Activated naive CD4-positive, alpha-beta T cell treated with anti-CD3 and anti-CD28 coated beads for 36 hours (primary cell): ENCODE results near the gene GALNT17. TPM values are rescaled to one million over a fixed set of nuclear protein-coding genes. Genes with fewer than 3 reads are reported as not detected.

ENCODE experiments used
- CTCF ChIA-PET: fragments of 350-600 bp; sonication (Branson Sonifier 250); formaldehyde crosslinking; loops from one replicate; lab custom pipeline; 2021; ENCODE audit warnings: antibody characterized with exemption; lab: Charles Lee
- DNase-seq: peaks from one replicate; pipeline ENCODE4 v3.0.0-alpha.2; 2020
- H3K27ac Mint-ChIP-seq: one replicate; pipeline ENCODE4 v1.8.0; 2021; ENCODE audit warnings: mild to moderate bottlenecking, mixed read lengths
- H3K27me3 Mint-ChIP-seq: one replicate; pipeline ENCODE4 v1.8.0; 2021; ENCODE audit warnings: low read depth, mixed read lengths
- H3K36me3 Mint-ChIP-seq: one replicate; pipeline ENCODE4 v1.8.0; 2021; ENCODE audit warnings: low read depth, mixed read lengths
- H3K4me1 Mint-ChIP-seq: one replicate; pipeline ENCODE4 v1.8.0; 2021; ENCODE audit warnings: low read depth, mixed read lengths
- H3K4me3 Mint-ChIP-seq: one replicate; pipeline ENCODE4 v1.8.0; 2021; ENCODE audit warnings: mild to moderate bottlenecking, moderate library complexity, mixed read lengths
- H3K9me3 Mint-ChIP-seq: one replicate; pipeline ENCODE4 v1.8.0; 2021; ENCODE audit warnings: mixed read lengths
- intact Hi-C: fragments of 100-400 bp; cut with micrococcal nuclease; formaldehyde crosslinking; loops from one replicate; pipeline ENCODE4 v1.15.1; 2023
- total RNA-seq, 2 experiments: library from RNA; stranded (reverse); gene quantifications; one replicate each; pipeline ENCODE4 v1.2.3, GENCODE V29; 2021

The GALNT17 gene
- total RNA-seq, 2 experiments from 2014 or later: not detected

DNA sequence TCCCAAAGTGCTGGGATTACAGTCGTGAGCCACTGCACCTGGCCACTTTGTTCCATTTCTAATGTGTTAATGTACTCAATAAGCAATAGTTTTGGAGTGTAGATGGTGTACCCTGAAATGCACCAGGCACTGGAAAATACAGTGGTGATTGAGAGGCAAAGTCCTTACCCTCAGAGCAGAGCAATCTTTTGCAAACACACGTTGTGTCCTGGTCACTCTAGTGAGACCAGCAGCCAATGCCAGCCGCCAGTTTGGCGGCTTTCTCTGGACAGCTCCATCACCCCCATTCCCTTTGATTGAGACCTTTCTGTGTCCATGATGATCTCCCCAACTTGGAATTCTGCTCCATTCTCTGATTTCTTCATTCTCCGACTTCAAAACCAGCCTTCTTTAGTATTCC is 231.3 kb downstream of the GALNT17 start:
- H3K27ac Mint-ChIP-seq: no peak overlapping the region
- no peak for DNase-seq
- no peaks in the 10 kb centered on the region for H3K27me3 Mint-ChIP-seq
- CTCF ChIA-PET: interaction anchor here (0.6 kb wide), 1 partner anchor 245 kb away, joined by 3 read pairs; no protein-coding TSS in a partner anchor
- H3K36me3 Mint-ChIP-seq: no peaks in the 10 kb centered on the region
- intact Hi-C loops: no loop called here
- peaks cover 16% of the 10 kb centered on the region for H3K9me3 Mint-ChIP-seq
- no peak overlapping the region for H3K4me3 Mint-ChIP-seq
- no peaks in the 10 kb centered on the region for H3K4me1 Mint-ChIP-seq

DNA sequence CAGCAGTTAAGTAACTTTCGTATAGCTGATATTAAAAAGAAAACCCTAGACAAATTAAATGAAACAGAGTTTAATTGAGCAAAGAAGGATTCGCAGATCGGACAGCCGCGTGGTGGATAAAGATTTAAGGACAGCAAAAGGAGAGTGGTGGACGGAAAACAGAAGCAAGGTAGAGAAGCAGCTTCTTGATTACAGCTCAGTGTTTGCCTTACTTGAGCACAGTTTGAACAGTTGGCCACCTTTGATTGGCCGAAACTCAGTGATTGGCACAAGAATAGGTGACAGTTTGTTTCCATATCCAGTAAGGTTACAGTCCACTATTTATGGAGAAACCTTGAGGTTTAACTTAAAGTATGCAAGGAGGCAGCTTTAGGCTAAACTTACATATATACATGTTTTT is 231.7 kb downstream of the GALNT17 start:
- H3K27me3 Mint-ChIP-seq: no peaks in the 10 kb centered on the region
- H3K4me3 Mint-ChIP-seq: no peak overlapping the region
- H3K4me1 Mint-ChIP-seq: no peaks in the 10 kb centered on the region
- DNase-seq: no peak
- peaks cover 16% of the 10 kb centered on the region for H3K9me3 Mint-ChIP-seq
- H3K36me3 Mint-ChIP-seq: no peaks in the 10 kb centered on the region
- intact Hi-C loops: no loop called here
- H3K27ac Mint-ChIP-seq: no peak overlapping the region
- CTCF ChIA-PET: interaction anchor here (0.6 kb wide), 1 partner anchor 245 kb away, joined by 3 read pairs; no protein-coding TSS in a partner anchor

DNA sequence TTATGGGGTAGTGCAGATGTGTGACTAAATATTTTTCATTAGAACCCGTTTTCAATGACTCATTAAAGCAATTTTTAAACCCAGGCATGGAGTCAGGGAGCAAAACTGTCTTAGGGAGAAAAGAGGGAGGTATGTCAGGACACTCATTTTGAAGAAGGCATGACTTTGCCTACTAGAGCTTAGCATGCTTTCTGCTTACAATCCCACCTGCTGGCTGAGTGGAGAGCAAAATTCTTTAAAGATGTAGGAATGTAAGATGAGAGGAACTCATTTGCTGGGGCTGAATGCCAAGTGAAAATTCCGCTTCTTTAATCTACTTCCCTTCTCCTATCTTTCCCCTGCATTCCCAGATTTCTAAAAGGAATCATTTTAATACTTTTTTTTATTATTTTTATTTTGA is 232.6 kb downstream of the GALNT17 start:
- no peak overlapping the region for H3K27ac Mint-ChIP-seq
- peaks cover 13% of the 10 kb centered on the region for H3K9me3 Mint-ChIP-seq

DNA sequence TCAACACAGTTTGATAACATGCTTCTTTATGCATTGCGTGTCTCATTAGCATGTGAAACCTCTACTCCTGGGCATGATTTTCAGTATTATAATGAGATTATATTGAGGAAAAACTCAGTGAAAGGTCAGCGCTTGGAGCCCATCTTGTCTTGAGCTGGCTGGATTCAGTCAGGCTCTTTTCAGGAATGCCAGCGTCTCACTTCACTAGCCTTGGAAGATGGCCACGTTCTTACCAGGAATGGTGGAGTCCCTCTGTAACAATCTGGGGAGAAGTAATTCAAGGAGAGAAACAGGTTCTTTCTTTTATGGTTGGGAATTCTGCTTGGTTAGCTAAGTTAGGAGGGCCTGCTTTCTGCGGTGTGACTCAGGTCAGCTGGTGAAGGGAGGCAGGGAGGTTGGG is 241.0 kb downstream of the GALNT17 start:
- no peaks in the 10 kb centered on the region for H3K27me3 Mint-ChIP-seq
- H3K4me3 Mint-ChIP-seq: no peak overlapping the region
- no peaks in the 10 kb centered on the region for H3K4me1 Mint-ChIP-seq
- peaks cover 27% of the 10 kb centered on the region for H3K9me3 Mint-ChIP-seq
- no peak overlapping the region for H3K27ac Mint-ChIP-seq
- no peak for DNase-seq
- CTCF ChIA-PET: interaction anchor here (1.2 kb wide), 1 partner anchor 379 kb away, joined by 3 read pairs; no protein-coding TSS in a partner anchor
- intact Hi-C loops: no loop called here
- H3K36me3 Mint-ChIP-seq: peaks cover 2% of the 10 kb centered on the region

More for the DNA sequence above, 232.6 kb downstream of the GALNT17 start:
- Mint-ChIP-seq H3K27me3 (no peaks in the 10 kb centered on the region), H3K4me1 (no peaks in the 10 kb centered on the region), H3K4me3 (no peak overlapping the region), H3K36me3 (no peaks in the 10 kb centered on the region)
- DNase-seq: no peak
- intact Hi-C loops: no loop called here
- CTCF ChIA-PET: no interaction called here

DNA sequence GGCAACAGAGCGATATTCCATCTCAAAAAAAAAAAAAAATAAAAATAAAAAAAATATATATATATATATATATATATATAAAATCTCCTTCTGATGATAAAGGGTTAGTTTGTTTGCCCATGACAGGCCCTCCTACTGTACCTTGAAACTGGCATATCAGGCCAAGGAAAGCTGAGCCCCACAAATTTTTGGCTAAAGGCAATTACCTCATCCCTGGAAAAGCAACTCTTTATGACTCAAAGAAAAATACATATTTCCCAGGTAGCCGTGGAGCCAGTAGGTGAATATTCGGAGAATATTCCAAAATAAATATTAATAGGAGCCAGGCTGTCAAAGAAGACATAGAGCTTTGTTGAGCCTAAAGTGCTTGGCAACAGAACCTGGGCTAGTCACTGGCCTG is 245.1 kb downstream of the GALNT17 start:
- H3K27ac Mint-ChIP-seq: no peak overlapping the region
- no peak overlapping the region for H3K4me3 Mint-ChIP-seq
- no peaks in the 10 kb centered on the region for H3K4me1 Mint-ChIP-seq
- intact Hi-C loops: no loop called here
- H3K36me3 Mint-ChIP-seq: peaks cover 5% of the 10 kb centered on the region
- H3K9me3 Mint-ChIP-seq: peaks cover 47% of the 10 kb centered on the region
- no peaks in the 10 kb centered on the region for H3K27me3 Mint-ChIP-seq
- CTCF ChIA-PET: no interaction called here
- DNase-seq: no peak

DNA sequence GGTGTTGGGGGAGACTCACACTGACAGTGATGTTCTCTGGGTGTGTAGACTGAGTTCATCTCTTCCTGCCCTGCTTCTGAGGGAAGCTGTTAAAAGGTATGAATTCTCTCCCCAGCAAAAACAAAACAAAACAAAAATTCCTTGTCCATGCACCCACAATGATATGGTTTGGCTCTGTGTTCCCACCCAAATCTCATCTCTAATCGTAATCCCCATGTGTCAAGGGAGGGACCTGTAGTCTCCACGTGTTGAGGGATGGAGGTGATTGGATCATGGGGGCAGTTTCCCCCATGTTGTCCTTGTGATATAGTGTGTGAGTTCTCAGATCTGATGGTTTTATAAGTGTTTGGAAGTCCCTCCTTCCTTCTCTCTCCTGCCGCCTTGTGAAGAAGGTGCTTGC is 245.5 kb downstream of the GALNT17 start:
- no peaks in the 10 kb centered on the region for H3K4me1 Mint-ChIP-seq
- no peak overlapping the region for H3K27ac Mint-ChIP-seq
- intact Hi-C loops: no loop called here
- H3K4me3 Mint-ChIP-seq: no peak overlapping the region
- peaks cover 47% of the 10 kb centered on the region for H3K9me3 Mint-ChIP-seq
- CTCF ChIA-PET: no interaction called here
- peaks cover 5% of the 10 kb centered on the region for H3K36me3 Mint-ChIP-seq
- H3K27me3 Mint-ChIP-seq: no peaks in the 10 kb centered on the region
- DNase-seq: no peak

DNA sequence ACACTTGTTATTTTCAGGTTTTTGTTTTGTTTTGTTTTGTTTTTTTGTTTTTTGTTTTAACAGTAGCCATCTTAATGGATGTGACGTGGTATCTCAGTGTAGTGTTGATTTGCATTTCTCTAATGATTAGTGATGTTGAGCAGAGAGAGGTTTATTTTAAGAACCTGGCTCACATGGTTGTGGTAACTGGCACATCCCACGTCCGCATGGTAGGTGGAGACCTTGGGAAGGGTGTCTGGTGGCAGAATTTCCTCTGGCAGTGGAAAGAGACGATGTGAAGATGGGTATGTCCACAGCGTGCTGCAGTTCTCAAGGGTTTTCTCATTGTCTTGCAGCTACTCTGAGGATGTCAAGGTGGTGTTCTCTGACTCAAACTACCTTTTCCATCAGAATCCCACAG is 252.2 kb downstream of the GALNT17 start:
- H3K27ac Mint-ChIP-seq: no peak overlapping the region
- no peak for DNase-seq
- H3K36me3 Mint-ChIP-seq: peaks cover 4% of the 10 kb centered on the region
- H3K27me3 Mint-ChIP-seq: no peaks in the 10 kb centered on the region
- CTCF ChIA-PET: no interaction called here
- peaks cover 25% of the 10 kb centered on the region for H3K9me3 Mint-ChIP-seq
- intact Hi-C loops: no loop called here
- H3K4me3 Mint-ChIP-seq: no peak overlapping the region
- no peaks in the 10 kb centered on the region for H3K4me1 Mint-ChIP-seq

DNA sequence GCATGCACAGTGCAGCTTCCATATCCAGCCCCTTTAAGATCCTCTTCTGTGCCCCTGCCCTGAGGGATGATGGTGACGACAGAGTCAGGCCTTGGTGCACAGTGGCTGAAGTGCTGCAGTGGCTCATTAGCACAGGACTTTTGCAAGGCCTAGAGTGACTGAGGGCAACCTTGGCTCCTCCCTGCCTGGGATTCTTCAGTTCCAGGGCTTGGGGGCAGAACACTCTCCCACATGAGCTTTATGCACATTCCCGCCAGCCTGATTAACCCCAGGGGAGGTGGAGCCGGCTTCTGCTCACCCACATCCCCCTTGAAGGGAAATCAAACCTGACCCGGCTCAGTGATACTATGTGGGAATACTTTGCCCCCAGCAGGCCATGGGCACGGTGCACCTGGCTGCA is 253.4 kb downstream of the GALNT17 start:
- DNase-seq: no peak
- intact Hi-C loops: no loop called here
- Mint-ChIP-seq H3K9me3 (peaks cover 15% of the 10 kb centered on the region), H3K4me3 (no peak overlapping the region), H3K27me3 (no peaks in the 10 kb centered on the region), H3K36me3 (peaks cover 2% of the 10 kb centered on the region), H3K27ac (no peak overlapping the region), H3K4me1 (no peaks in the 10 kb centered on the region)
- CTCF ChIA-PET: no interaction called here

DNA sequence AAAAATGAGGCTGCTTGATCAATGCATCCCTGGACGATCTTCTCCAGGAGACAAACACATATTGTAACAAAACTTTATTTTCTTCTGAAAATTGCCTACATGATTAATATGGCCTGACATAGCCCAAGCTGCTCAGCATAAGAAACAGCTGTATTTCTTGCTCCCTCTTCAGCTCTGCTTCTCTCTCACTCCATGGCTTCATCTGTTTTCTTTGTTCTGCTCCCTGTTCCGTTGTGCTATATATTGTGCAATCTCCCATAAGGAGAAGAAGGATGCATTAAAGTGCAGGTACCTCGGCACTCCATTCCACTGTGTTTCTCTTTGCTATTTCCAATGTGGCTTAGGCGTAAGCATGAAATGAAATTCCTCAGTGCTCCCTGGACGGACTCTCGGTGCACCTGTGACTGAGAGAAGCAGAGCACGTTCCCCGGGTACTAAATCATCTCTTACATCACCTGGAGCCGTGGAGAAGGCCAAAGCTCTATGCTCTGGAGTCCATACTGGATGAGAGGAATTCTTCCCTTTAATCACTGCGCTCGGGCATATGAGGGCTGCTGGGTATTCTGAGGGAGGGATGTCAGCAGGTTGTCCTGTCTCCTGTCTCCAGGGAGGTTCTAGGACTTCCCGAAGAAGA is 254.3 kb downstream of the GALNT17 start:
- H3K27me3 Mint-ChIP-seq: no peaks in the 10 kb centered on the region
- H3K27ac Mint-ChIP-seq: no peak overlapping the region
- H3K4me3 Mint-ChIP-seq: no peak overlapping the region
- no peaks in the 10 kb centered on the region for H3K4me1 Mint-ChIP-seq
- DNase-seq: no peak
- intact Hi-C loops: no loop called here
- CTCF ChIA-PET: no interaction called here
- H3K36me3 Mint-ChIP-seq: peaks cover 2% of the 10 kb centered on the region
- H3K9me3 Mint-ChIP-seq: peaks cover 14% of the 10 kb centered on the region

DNA sequence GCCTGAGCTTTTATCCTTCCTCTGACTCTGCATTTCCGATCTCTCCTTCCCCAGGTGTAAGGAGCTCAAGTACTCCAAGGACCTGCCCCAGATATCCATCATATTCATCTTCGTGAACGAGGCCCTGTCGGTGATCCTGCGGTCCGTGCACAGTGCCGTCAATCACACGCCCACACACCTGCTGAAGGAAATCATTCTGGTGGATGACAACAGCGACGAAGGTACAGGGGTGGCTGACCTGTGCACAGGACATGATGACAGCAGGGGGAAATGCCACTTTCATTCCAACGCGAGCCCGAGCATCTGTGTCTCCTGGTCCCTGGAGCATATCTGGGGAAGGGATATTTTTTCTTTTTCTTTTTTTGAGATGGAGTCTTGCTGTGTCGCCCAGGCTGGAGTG is 256.2 kb downstream of the GALNT17 start:
- Mint-ChIP-seq H3K27me3 (no peaks in the 10 kb centered on the region), H3K36me3 (peaks cover 2% of the 10 kb centered on the region), H3K9me3 (peaks cover 9% of the 10 kb centered on the region), H3K4me1 (no peaks in the 10 kb centered on the region), H3K4me3 (no peak overlapping the region), H3K27ac (no peak overlapping the region)
- intact Hi-C loops: no loop called here
- no peak for DNase-seq
- CTCF ChIA-PET: no interaction called here

DNA sequence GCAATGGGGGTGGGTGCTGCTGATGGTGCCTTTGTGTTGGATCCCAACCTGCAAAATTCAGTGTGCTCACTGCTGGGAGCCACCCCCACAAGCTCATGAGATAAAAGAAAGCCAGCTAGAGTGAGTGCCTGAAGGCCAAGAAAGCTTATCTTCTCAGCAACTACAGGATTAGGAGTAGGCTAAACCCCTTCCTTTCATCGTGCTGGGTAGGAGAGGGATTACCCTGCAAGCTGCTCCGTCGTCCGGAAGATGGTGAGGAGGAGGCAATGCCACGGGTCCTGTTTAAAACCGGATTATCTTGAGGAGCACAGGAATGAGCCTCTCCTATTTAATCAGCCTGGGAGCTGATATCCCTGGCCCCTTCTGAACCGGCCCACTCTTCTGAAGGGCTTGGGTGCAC is 258.0 kb downstream of the GALNT17 start:
- no peaks in the 10 kb centered on the region for H3K4me1 Mint-ChIP-seq
- H3K36me3 Mint-ChIP-seq: peaks cover 2% of the 10 kb centered on the region
- no peak for DNase-seq
- CTCF ChIA-PET: no interaction called here
- no peak overlapping the region for H3K27ac Mint-ChIP-seq
- no peaks in the 10 kb centered on the region for H3K27me3 Mint-ChIP-seq
- H3K4me3 Mint-ChIP-seq: no peak overlapping the region
- H3K9me3 Mint-ChIP-seq: peaks cover 10% of the 10 kb centered on the region
- intact Hi-C loops: no loop called here

DNA sequence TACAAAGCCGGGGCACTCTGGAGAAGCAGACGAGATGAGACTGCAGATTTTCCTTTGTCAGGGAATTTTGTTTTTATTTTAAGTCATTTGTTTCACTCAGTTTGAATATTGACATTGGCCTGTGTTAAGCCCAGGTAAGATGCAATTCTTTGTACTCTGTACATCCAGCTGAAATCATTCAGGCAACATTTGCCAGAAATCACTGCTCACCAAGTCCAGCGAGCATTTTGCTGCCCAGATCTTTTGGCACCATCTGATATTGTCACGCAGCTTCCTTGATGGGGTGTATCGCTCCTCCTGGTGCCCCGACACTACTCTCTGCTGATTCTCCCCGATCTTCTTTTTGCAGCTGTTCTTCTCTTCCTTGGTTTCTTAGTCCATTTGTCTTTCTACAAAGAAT is 261.7 kb downstream of the GALNT17 start:
- CTCF ChIA-PET: no interaction called here
- intact Hi-C loops: no loop called here
- no peaks in the 10 kb centered on the region for H3K4me1 Mint-ChIP-seq
- H3K36me3 Mint-ChIP-seq: no peaks in the 10 kb centered on the region
- no peaks in the 10 kb centered on the region for H3K27me3 Mint-ChIP-seq
- no peak for DNase-seq
- no peak overlapping the region for H3K27ac Mint-ChIP-seq
- H3K4me3 Mint-ChIP-seq: no peak overlapping the region
- H3K9me3 Mint-ChIP-seq: peaks cover 15% of the 10 kb centered on the region

DNA sequence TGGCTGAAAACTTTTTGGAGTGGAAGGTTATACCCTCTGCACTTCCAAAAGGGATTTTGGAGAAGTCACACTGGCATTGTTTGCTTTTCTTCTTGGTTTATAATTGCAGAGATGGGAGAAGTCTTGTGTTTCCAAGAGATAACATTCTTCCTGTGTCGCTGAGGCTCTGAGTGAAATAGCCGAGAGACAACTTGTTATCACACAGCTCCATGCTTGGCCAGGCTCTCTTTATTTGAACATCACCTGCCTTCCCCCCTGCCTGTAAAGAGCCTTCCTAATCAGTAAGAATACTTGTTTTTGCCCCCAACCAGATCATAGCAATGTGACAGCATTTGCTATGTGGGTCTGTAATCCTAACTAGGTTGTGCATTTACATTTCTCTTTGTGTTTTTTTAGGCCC is 270.7 kb downstream of the GALNT17 start:
- Mint-ChIP-seq H3K4me1 (no peaks in the 10 kb centered on the region), H3K9me3 (peaks cover 17% of the 10 kb centered on the region), H3K36me3 (no peaks in the 10 kb centered on the region), H3K4me3 (no peak overlapping the region), H3K27me3 (no peaks in the 10 kb centered on the region), H3K27ac (no peak overlapping the region)
- CTCF ChIA-PET: no interaction called here
- no peak for DNase-seq
- intact Hi-C loops: no loop called here
